NCI-H69 (cell line): ENCODE measurements around the gene KRTAP23-1.

Experiments used
- DNase-seq: peaks from one replicate; lab custom pipeline; 2025; lab: John Stamatoyannopoulos, UW

The KRTAP23-1 gene

GRCh38 chr21:30306884-30307283 lies 41.5 kb downstream of the KRTAP23-1 start:
- DNase-seq, result peak; percentile 59

- no peak for DNase-seq
Observed at GRCh38 chr21:30305136-30305535, 43.3 kb downstream of the KRTAP23-1 start.
